HG02884 (cell line): ENCODE results near the gene WDR87.
"Not testable (repeated sequence)": the region's sequence is repeated elsewhere in the genome, so short reads cannot be mapped to it uniquely, and the experiment has no call there.

Source experiments
- ATAC-seq: cut with Tn5 transposase; IDR thresholded peaks from one replicate; pipeline ENCODE4 v1.9.1; 2021; ENCODE audit warnings: mild to moderate bottlenecking, moderate library complexity; ENCODE audit not compliant: unreplicated experiment

The WDR87 gene

DNA sequence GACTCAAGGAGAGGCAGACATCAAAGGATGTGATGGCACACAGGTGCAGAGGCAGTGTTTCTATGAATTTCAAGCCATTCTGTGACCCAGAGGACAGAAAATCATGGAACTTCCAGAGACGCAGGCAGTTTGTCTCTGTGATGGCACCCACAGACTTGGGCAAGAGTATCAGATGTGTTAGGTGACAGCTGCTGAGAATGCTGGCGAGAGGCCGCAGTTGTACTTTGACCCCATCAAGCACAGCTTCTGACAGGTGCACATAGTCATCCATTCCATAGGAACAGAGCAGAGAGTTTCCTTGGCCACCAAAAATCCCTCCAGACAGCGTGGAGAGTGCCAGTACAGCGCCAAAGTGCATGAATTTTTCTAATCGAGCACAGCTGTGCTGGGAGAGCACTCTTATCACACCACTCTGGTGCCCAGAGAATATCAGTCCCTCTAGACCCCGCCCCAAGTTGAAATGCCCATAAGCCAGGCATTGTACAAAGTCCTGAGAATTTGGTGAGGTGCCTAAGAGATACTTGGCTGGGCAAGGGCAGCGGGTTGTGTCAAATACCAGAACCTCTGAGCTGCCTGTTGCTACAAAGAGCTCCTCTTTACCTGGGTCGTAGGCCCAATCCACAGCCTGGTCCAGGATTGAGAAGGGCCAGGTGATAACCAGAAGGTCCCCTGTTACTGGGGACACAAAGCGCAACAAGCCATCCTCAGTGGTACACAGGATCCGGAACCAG lies 12.4 kb downstream of the WDR87 start:
- no peak for ATAC-seq

DNA sequence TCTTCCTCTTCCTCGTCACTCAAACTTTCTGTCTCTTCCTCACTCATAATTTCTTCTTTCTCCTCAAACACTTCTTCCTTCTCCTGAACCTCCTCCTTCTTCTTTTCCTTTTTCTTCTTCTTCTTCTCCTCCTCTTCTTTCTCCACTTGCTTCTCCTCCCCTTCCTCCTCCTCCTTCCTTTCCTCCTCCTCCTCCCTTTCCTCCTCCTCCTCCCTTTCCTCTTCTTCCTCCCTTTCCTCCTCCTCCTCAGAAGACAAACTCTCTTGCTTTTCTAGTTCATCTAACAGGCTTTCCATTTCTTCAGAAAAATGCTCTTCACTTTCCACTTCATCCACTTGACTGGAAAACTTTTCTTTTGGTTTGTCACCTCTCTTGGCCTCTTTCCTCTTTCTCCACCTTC lies 19.8 kb downstream of the WDR87 start:
- no peak for ATAC-seq

GRCh38 chr19:37885392-37885791 lies 21.0 kb downstream of the WDR87 start:
- no peak for ATAC-seq

GRCh38 chr19:37877147-37877546 lies 29.2 kb downstream of the WDR87 start:
- no peak for ATAC-seq

DNA sequence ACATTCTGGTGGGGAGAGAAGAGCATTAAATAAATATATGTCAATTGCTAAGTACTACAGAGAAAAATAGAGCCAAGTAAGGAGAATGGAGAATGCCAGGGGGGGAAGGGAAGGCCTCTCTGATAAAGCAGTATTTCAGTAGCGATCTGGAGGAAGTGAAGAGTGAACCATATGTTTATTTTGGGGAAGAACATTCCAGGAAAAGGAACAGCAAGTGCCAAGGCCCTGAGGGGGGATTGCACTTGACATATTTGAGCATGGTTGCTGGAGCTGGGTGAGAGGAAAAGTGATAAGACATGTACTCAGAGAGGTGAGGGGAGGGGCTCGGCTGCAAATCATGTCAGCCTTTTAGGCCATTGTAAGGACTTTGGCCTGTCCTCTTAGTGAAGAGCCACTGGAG lies 30.4 kb downstream of the WDR87 start:
- ATAC-seq, result no peak

DNA sequence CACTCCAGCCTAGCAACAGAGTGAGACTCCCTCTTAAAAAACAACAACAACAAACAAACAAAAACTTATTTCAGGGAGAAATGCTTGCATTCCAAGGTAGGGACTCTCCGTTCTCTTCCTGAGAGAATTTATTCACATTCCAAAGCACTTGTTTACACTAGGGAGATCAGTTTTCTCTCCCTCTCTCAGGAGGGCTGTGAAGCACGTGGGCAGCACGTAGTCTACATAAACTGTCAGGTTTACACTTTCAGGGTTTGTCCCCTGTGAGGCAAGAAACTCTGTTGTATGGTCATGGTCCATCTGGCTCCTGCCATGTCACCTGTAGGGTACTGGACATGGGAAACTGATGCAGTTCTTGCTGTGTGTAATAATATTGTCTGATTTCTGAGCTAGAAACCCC lies 31.6 kb downstream of the WDR87 start:
- no peak for ATAC-seq

DNA sequence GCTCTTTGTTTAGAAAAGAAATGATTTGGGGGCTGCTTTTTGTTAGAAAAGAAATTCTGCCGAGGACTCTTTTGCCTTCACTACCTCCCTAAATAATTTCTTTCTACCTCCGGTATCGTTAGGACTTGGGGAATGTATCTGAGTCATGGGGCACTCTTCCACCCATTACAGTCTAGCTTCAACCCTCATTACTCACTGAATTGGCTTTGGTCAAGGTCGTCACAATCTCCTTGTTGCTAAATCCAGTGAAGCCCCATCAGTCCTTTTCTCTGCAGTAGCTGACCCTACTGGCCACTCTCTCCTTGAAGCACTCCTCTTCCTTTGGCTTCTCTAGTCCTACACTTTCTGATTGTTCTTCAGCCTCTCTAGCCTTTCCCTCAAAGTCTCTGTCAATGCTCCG lies 34.0 kb downstream of the WDR87 start:
- ATAC-seq, result no peak

DNA sequence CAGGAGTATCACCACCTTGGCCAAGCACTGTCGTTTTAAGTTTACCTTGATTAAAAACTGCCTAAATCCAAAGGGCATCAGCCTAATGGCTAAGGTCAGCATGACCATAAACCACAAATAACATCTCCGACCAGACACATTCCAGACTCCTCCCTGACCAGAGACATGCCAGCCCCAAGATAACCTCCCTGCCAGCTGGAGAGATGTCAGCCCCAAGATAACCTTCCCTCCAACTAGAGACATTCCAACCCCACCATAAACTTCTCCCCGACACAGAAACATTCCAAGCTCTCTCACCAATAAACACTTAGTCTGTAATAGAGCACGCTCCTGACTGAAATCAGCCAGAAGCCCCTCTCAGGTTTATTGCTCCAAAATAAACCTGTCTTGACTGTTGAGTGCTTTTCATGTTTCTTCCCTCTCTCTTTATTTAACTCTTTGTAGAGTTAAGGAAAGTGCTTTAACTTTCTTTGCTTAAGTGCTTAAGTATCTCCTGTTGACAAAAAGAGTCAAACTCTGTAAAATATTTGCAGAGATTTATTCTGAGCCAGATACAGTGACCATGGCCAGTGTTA lies 36.5 kb downstream of the WDR87 start:
- ATAC-seq, result no peak

GRCh38 chr19:37867831-37868230 lies 38.6 kb downstream of the WDR87 start:
- no peak for ATAC-seq

- not testable (repeated sequence) for ATAC-seq
Measured at GRCh38 chr19:37865930-37866329, 40.5 kb downstream of the WDR87 start.

DNA sequence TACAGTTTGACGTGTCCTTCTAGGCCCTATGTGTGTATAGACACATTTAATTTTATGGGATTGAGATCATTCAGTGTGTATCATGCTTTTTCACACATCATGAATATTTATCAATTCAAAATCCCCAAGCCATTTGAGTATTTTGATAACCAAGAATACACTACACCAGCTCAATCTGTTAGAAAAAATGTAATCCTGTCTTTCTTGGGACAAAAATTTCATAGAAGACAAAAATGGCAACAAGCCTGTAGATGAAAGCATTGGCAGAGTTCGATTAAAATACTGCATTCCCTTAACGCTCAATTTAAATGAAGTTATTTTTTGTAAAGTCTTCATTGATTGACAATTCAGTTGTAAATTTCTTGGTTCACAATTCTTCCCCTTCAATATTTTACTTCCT lies 41.9 kb downstream of the WDR87 start:
- ATAC-seq, result no peak

DNA sequence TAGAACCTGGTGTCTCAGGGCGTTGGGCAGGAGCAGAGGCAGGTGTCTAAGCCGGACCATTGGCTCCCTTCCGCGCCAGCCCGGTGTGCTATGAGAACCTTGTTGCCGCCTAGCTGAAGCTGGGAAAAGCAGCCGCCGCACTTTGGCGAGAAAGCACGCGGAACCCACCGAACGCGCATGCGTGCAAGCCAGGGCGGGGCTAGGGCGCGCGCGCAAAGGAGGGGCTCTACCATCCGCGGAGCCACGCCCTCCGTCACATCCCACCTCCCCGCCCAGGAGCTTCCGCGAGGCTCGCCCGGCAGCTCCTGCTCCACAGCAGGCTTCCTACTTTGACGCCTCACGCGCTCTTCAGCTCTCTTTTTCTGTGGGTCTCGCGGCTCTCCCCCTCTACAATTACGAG lies 51.3 kb downstream of the WDR87 start:
- no peak for ATAC-seq

DNA sequence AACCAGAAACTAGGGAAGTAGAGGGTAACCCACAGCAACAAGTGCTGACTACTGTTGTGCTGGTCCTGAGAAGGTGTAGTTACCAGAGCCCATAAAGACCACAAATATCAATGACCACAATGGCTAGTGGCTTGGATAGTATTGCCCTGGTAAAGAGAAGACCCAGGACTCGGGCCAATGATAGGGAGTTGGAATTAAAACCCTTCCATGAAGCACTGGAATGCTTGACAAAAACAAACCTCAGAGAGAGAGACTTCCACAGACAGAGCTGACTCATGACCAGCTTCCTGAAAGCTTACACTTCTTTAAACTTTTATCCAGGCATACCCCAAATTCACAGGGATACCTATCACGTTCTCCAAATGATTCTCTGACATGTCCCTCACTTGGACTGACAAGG lies 60.5 kb downstream of the WDR87 start:
- no peak for ATAC-seq
